HCT116 (cell line): ENCODE measurements around the gene PLXNC1. TPM values are rescaled to one million over a fixed set of nuclear protein-coding genes. Genes with fewer than 3 reads are reported as not detected.

Experiments used
- ATAC-seq: fragments of 200-7000 bp; cut with Tn5 transposase; 2 replicates; pipeline ENCODE4 v1.9.1; 2020; ENCODE audit warnings: mild to moderate bottlenecking, moderate library complexity
- BruUV-seq: library from RNA; stranded (reverse); fragments of 400-500 nt; replicated peaks from 2 replicates; lab custom pipeline; 2021; lab: Mats Ljungman, UMichigan
- CTCF ChIA-PET: fragments of 300-600 bp; sonication (Branson Sonifier 250); formaldehyde crosslinking; loops from one replicate; lab custom pipeline; 2021; ENCODE audit warnings: antibody characterized with exemption; lab: Charles Lee
- POLR2A ChIA-PET: fragments of 300-600, 350-600 bp; sonication (Branson Sonifier 250); formaldehyde crosslinking; loops from one replicate; lab custom pipeline; 2021; ENCODE audit warnings: antibody characterized with exemption; lab: Charles Lee
- RAD21 ChIA-PET, 2 experiments: fragments of 300-600 bp; sonication (Branson Sonifier 250); formaldehyde crosslinking; loops; one replicate each; lab custom pipeline; 2023; ENCODE audit warnings: low total read pairs in 2 of 2; ENCODE audit not compliant: uncharacterized antibody in 2 of 2, unreplicated experiment in 2 of 2, low non-redundant PET in 1 of 2; lab: Charles Lee
- DNase-seq: peaks from one replicate; pipeline ENCODE4 v3.0.0-alpha.2; 2010; ENCODE audit warnings: low read depth, low spot score
- H2AFZ ChIP-seq: fragments of 200-600 bp; shearing (Covaris generic), sonication (generic); 2 replicates; pipeline ENCODE4 v1.6.1; 2017; ENCODE audit warnings: low read depth, mixed run types, mixed read lengths, antibody characterized with exemption, low read length; ENCODE audit not compliant: poor library complexity, severe bottlenecking
- H3K27ac ChIP-seq: 2 replicates; pipeline ENCODE4 v1.5.1; 2012; ENCODE audit warnings: low read depth, low read length
- H3K27me3 ChIP-seq: fragments of 200-600 bp; sonication (generic); 2 replicates; pipeline ENCODE4 v1.6.1; 2016; ENCODE audit warnings: mixed run types, low read length, mixed read lengths; ENCODE audit not compliant: insufficient read depth
- H3K36me3 ChIP-seq, 2 experiments: fragments of 200-500 bp in 1 of 2; fragments of 200-600 bp in 1 of 2; sonication (Bioruptor generic) in 1 of 2; sonication (generic) in 1 of 2; 2 replicates each; pipeline versions ENCODE4 v1.5.1 to v1.6.1; 2014 to 2016; ENCODE audit warnings: low read length in 2 of 2, inconsistent platforms in 1 of 2, mixed read lengths in 1 of 2, mixed run types in 1 of 2; ENCODE audit not compliant: insufficient read depth in 2 of 2, control insufficient read depth in 1 of 2
- H3K4me1 ChIP-seq, 2 experiments: fragments of 200-600 bp in 1 of 2; sonication (generic) in 1 of 2; 2 replicates each; pipeline versions ENCODE4 v1.5.1 to v1.6.1; 2012 to 2017; ENCODE audit warnings: low read length in 2 of 2, inconsistent platforms in 1 of 2, mild to moderate bottlenecking in 1 of 2, mixed read lengths in 1 of 2, mixed run types in 1 of 2, moderate library complexity in 1 of 2; ENCODE audit not compliant: insufficient read depth in 2 of 2, control insufficient read depth in 1 of 2
- H3K4me2 ChIP-seq: fragments of 200-600 bp; sonication (generic); 2 replicates; pipeline ENCODE4 v1.6.1; 2017; ENCODE audit warnings: mixed run types, low read length, mixed read lengths
- H3K4me3 ChIP-seq, 2 experiments: fragments of 200-600 bp in 1 of 2; sonication (generic) in 1 of 2; replicated peaks in 1 of 2; 2 replicates each; pipeline ENCODE4 v1.5.1; 2011 to 2016; ENCODE audit warnings: low read length in 2 of 2, control low read depth in 1 of 2, low read depth in 1 of 2, mild to moderate bottlenecking in 1 of 2, mixed read lengths in 1 of 2, mixed run types in 1 of 2
- H3K79me2 ChIP-seq: fragments of 200-600 bp; sonication (generic); 2 replicates; pipeline ENCODE4 v1.6.1; 2017; ENCODE audit warnings: mild to moderate bottlenecking, mixed run types, low read length, moderate library complexity, mixed read lengths; ENCODE audit not compliant: insufficient read depth
- H3K9ac ChIP-seq: fragments of 200-600 bp; sonication (generic); 2 replicates; pipeline ENCODE4 v1.6.1; 2016; ENCODE audit warnings: low read length, mixed read lengths
- H3K9me2 ChIP-seq: fragments of 200-600 bp; sonication (generic), shearing (Covaris generic); 2 replicates; pipeline ENCODE4 v1.6.1; 2017; ENCODE audit warnings: mixed run types, mild to moderate bottlenecking, moderate library complexity; ENCODE audit not compliant: insufficient read depth
- H3K9me3 ChIP-seq, 2 experiments: fragments of 200-500 bp in 1 of 2; fragments of 200-600 bp in 1 of 2; sonication (Bioruptor generic) in 1 of 2; sonication (generic) in 1 of 2; 2 replicates each; pipeline ENCODE4 v1.6.1; 2014 to 2017; ENCODE audit warnings: low read length in 2 of 2, mixed read lengths in 2 of 2, inconsistent platforms in 1 of 2, low read depth in 1 of 2, mild to moderate bottlenecking in 1 of 2, mixed run types in 1 of 2, moderate library complexity in 1 of 2; ENCODE audit not compliant: control insufficient read depth in 1 of 2, insufficient read depth in 1 of 2
- H4K20me1 ChIP-seq: fragments of 200-600 bp; sonication (generic), shearing (Covaris generic); 2 replicates; pipeline ENCODE4 v1.6.1; 2017; ENCODE audit warnings: mixed run types, mild to moderate bottlenecking, moderate library complexity; ENCODE audit not compliant: insufficient read depth
- ATF3 ChIP-seq: IDR thresholded peaks from 2 replicates; pipeline ENCODE4 v1.6.1; 2012
- CBX3 ChIP-seq: IDR thresholded peaks from 2 replicates; pipeline ENCODE4 v1.6.1; 2012; ENCODE audit warnings: low read depth
- CEBPB ChIP-seq: IDR thresholded peaks from 2 replicates; pipeline ENCODE4 v1.6.1; 2012; ENCODE audit warnings: low read depth
- EGR1 ChIP-seq: IDR thresholded peaks from 2 replicates; pipeline ENCODE4 v1.6.1; 2012; ENCODE audit warnings: low read depth
- ELF1 ChIP-seq: IDR thresholded peaks from 2 replicates; pipeline ENCODE4 v1.6.1; 2012; ENCODE audit warnings: low read depth, borderline replicate concordance
- EZH2phosphoT487 ChIP-seq: fragments of 200-600 bp; IDR thresholded peaks from 2 replicates; pipeline ENCODE4 v1.6.1; 2018; ENCODE audit warnings: antibody characterized with exemption, borderline replicate concordance
- FOSL1 ChIP-seq: IDR thresholded peaks from 2 replicates; pipeline ENCODE4 v1.6.1; 2012; ENCODE audit warnings: low read depth
- JUND ChIP-seq: IDR thresholded peaks from 2 replicates; pipeline ENCODE4 v1.6.1; 2012
- POLR2A ChIP-seq: IDR thresholded peaks from 2 replicates; pipeline ENCODE4 v1.7.0; 2011; ENCODE audit warnings: borderline replicate concordance; ENCODE audit not compliant: insufficient read depth, insufficient read length; ENCODE audit errors: extremely low read depth
- RAD21 ChIP-seq: IDR thresholded peaks from 2 replicates; pipeline ENCODE4 v1.6.1; 2012; ENCODE audit warnings: low read depth, mild to moderate bottlenecking
- REST ChIP-seq: IDR thresholded peaks from 2 replicates; pipeline ENCODE4 v1.6.1; 2012; ENCODE audit warnings: low read depth
- SIN3A ChIP-seq: IDR thresholded peaks from 2 replicates; pipeline ENCODE4 v1.6.1; 2012; ENCODE audit warnings: low read depth
- SP1 ChIP-seq: IDR thresholded peaks from 2 replicates; pipeline ENCODE4 v1.6.1; 2012; ENCODE audit warnings: low read depth
- SRF ChIP-seq: IDR thresholded peaks from 2 replicates; pipeline ENCODE4 v1.6.1; 2012; ENCODE audit warnings: low read depth
- TCF7L2 ChIP-seq: IDR thresholded peaks from 2 replicates; pipeline ENCODE4 v1.7.0; 2011; ENCODE audit warnings: borderline replicate concordance, inconsistent platforms; ENCODE audit not compliant: insufficient read depth, insufficient read length; ENCODE audit errors: extremely low read depth
- YY1 ChIP-seq: IDR thresholded peaks from 2 replicates; pipeline ENCODE4 v1.6.1; 2011; ENCODE audit warnings: low read length, low read depth, moderate library complexity, mild to moderate bottlenecking; ENCODE audit not compliant: insufficient replicate concordance; ENCODE audit errors: extremely low read depth
- ZNF274 ChIP-seq: fragments of 200-500 bp; sonication (Bioruptor generic); IDR thresholded peaks from 2 replicates; pipeline ENCODE4 v1.6.1; 2014; ENCODE audit warnings: mild to moderate bottlenecking, low read depth, low read length, inconsistent platforms
- intact Hi-C: fragments of 100-400 bp; cut with micrococcal nuclease; formaldehyde crosslinking; loops from 2 replicates; pipeline ENCODE4 v1.10.0; 2022
- total RNA-seq: library from RNA; stranded (reverse); gene quantifications from one replicate; pipeline ENCODE4 v1.2.1, GENCODE V29; 2021; ENCODE audit not compliant: unreplicated experiment
- TF ChIP-seq, protein P1 (sequence below): IDR thresholded peaks from 2 replicates; pipeline ENCODE4 v1.6.1; 2011; ENCODE audit warnings: mild to moderate bottlenecking, low read length, moderate library complexity; ENCODE audit not compliant: insufficient replicate concordance; ENCODE audit errors: extremely low read depth
- TF ChIP-seq, protein P2 (sequence below): IDR thresholded peaks from 2 replicates; pipeline ENCODE4 v1.6.1; 2012

PLXNC1 gene
- total RNA-seq, 1 experiment from 2014 or later, result 0.25 TPM

DNA sequence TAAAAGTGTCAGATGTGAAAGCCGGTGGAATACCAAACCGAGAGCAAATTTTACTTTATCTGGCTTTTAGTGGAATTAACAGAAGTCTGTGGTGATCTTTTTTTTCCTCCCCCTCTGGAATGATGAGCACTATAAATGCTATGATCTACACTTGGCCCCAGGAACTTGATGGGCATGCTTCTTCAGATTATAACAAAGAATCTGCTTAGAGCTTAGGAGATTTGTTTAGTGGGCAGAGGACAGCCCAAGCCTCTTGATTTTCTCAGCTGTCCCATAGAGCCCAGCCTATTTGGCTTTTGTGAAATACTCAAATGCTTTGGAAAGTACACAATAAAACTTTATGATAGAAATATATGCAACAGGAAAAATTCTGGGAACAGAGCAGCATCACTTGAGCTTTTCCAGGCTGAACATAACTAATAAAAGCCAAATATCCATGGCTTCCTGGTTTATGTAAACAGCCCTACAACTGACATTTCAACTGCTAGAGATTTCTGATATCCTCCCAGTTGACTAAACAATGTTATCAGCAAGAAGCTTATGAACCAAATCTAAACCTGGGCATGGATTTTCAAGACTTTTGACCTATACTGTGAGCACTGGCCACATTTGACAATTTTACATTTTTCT, 149.6 kb downstream of the PLXNC1 start:
- BruUV-seq, result no TSS peak
- H3K27ac ChIP-seq, result no peak overlapping the region
- no peak for ATAC-seq

More for the DNA sequence above, 149.6 kb downstream of the PLXNC1 start:
- ChIA-PET POLR2A (no interaction called here), CTCF (no interaction called here), RAD21 (no interaction called here)
- Histone ChIP-seq H3K36me3 (no peaks in the 10 kb centered on the region), H4K20me1 (no peaks in the 10 kb centered on the region), H3K4me2 (no peak overlapping the region), H2AFZ (no peak overlapping the region), H3K9me3 (no peaks in the 10 kb centered on the region), H3K4me1 (no peaks in the 10 kb centered on the region), H3K79me2 (no peaks in the 10 kb centered on the region), H3K27me3 (no peaks in the 10 kb centered on the region), H3K9me2 (no peaks in the 10 kb centered on the region), H3K9ac (no peak overlapping the region), H3K4me3 (no peak overlapping the region)
- intact Hi-C loops, result no loop called here
- no peak for DNase-seq
- TF ChIP-seq FOSL1 (no peak), SP1 (no peak), JUND (no peak), ELF1 (no peak), ATF3 (no peak), EZH2phosphoT487 (no peak), RAD21 (no peak), EGR1 (no peak), TCF7L2 (no peak), YY1 (no peak), REST (no peak), POLR2A (no peak), CEBPB (no peak), SIN3A (no peak), ZNF274 (no peak), SRF (no peak), CBX3 (no peak)
- TF ChIP-seq, protein P1, sequence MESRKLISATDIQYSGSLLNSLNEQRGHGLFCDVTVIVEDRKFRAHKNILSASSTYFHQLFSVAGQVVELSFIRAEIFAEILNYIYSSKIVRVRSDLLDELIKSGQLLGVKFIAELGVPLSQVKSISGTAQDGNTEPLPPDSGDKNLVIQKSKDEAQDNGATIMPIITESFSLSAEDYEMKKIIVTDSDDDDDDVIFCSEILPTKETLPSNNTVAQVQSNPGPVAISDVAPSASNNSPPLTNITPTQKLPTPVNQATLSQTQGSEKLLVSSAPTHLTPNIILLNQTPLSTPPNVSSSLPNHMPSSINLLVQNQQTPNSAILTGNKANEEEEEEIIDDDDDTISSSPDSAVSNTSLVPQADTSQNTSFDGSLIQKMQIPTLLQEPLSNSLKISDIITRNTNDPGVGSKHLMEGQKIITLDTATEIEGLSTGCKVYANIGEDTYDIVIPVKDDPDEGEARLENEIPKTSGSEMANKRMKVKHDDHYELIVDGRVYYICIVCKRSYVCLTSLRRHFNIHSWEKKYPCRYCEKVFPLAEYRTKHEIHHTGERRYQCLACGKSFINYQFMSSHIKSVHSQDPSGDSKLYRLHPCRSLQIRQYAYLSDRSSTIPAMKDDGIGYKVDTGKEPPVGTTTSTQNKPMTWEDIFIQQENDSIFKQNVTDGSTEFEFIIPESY, result no peak
- TF ChIP-seq, protein P2, sequence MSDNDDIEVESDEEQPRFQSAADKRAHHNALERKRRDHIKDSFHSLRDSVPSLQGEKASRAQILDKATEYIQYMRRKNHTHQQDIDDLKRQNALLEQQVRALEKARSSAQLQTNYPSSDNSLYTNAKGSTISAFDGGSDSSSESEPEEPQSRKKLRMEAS, result no peak
